Ecto neural progenitor cell (in vitro differentiated cells): ENCODE measurements around the gene JPH4.
"Not testable (repeated sequence)": the region's sequence is repeated elsewhere in the genome, so short reads cannot be mapped to it uniquely, and the experiment has no call there.

ENCODE experiments used
- DNase-seq: peaks from one replicate; pipeline ENCODE4 v3.0.0-alpha.2; 2018; ENCODE audit warnings: low spot score

Gene JPH4

DNA sequence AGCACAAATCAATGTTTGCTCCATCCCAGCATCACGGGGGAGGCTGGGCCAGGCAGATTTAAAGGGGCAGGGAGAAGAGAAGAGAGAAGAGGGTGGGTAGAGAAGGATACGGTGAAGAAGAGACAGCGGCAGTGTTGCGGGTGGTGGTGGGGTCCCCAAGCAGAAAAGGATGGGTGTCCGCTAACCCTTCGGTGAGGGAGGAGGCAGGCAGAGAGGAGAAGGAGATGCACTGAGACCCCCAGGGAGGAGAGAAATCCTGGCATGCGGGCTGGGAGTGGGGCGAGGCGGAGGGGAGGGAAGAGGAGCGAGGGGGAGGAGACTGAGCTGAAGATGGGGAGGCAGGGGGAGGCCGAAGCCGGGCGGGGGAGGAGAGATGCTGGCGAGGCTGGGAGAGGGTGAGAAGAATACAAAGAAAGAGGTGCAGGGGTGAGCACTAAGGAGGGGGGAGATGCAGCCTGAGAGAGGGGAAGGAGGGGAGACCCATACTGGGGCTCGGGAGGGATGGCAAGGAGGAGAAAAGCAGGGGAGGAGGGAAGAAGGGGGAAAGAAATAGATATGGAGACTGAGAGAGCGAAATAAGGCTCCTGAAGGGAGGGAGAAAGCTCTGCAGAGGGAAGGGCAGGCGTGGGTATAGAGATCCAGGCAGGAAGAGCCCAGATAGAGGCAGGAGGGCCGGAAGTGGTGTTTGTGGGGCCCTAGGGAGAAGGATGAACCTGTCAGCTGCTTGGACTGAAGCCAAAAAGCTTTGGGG, at the start of gene JPH4:
TSS of gene JPH4 (minus strand) at position 231 of the 751 bp plus-strand sequence. CDS start 1,337 bp downstream, outside the sequence.
- peak; percentile 72 for DNase-seq

DNA sequence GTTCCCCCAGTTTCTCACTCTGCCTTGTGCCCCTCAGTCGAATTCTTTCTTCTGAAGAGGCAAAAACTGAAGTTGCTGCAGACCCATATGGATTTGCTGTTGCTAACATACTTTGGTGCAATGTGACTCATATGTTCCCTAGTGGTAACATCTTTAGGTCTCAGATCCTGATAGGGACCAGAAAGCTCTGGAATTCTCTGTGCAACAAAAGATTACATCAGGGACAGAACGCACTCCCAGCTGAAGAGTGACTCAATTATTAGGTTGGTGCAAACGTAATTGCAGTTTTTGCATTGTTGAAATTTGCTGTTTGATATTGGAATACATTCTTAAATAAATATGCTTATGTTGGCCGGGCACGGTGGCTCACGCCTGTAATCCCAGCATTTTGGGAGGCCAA, 49.4 kb upstream of the JPH4 start:
- DNase-seq: no peak

DNA sequence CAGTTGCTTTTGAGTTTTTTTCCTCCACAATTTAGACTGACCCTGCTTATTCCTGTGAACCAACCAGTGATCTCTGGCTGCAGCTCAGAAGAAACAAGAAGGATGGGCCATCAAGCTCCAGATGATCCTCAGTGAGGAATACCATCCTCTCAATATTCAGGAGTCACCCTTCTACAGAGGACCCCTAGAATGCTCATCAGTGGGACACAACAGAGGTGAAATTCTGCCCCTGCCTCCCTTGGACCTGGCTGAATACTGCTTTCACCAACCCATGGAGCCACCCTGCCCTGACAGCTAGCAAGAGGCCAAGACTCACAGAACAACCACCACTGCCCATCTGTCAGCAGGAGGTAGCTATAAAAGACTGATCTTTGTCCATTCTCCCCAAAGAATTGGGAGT, 48.4 kb upstream of the JPH4 start:
- DNase-seq: no peak

DNA sequence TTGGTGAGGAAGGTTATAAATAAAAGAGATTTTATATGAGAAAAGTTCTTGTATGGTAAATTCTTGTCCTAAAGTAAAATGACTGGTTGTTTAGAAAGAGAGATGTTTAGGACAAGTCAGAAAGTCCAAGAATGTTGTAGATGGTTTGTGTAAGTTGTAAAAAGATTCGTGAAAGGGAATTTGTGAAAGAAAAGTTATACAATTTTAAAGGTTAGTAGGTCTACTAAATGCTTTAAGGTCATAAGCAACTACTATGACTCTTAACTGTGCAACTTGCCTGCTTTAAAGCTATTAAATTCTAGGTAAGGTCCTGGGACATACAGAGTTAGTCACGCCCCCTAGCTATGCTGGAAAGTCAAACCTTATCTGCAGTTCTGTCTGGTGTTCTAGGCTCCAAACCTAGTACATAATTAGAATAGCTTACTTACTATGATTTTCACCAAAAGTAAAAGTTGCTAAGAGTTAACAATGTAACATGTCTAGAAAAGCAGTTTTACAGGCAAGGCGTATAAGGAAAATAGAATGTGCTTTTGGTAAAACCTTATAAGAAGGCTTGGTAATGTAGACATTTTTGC, 46.3 kb upstream of the JPH4 start:
- no peak for DNase-seq

DNA sequence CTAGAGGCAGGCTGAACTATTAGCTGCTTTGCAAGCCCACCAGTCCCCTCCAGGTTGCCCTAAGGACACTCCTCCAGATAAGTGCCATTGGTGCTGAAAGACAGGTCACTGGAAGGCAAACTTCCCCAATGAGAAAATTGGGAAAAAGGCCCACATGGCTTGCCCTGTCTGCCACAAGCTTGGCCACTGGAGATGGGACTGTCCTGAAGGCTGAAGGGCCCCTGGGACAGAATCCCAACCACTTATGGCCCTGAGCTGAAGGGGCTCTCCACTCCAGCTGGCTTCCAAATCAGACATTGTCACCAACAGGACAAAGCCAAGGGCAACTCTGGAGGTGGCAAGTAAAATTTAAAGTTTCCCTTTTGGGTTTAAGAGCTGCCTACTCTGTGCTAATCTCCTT, 45.4 kb upstream of the JPH4 start:
- no peak for DNase-seq

DNA sequence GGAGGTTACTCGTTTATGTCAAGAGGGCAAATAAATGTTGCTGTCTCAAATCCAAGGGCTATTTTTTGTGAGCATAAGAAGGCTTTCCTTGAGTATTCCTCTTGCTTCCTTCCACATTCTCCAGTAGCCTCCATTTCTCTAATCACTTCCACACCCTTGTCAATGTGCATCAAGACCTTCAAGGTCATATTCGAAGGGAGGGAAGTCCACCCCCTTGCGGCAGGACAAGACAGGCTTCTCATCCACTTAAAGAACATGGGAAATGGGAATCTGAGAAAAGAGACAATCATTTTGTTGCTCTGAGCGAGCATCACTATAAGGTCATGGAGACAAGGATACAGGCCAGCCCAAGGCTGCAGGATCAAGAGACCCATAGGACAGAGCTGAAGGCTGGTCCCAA, 44.4 kb upstream of the JPH4 start:
- peak; percentile 20 for DNase-seq

DNA sequence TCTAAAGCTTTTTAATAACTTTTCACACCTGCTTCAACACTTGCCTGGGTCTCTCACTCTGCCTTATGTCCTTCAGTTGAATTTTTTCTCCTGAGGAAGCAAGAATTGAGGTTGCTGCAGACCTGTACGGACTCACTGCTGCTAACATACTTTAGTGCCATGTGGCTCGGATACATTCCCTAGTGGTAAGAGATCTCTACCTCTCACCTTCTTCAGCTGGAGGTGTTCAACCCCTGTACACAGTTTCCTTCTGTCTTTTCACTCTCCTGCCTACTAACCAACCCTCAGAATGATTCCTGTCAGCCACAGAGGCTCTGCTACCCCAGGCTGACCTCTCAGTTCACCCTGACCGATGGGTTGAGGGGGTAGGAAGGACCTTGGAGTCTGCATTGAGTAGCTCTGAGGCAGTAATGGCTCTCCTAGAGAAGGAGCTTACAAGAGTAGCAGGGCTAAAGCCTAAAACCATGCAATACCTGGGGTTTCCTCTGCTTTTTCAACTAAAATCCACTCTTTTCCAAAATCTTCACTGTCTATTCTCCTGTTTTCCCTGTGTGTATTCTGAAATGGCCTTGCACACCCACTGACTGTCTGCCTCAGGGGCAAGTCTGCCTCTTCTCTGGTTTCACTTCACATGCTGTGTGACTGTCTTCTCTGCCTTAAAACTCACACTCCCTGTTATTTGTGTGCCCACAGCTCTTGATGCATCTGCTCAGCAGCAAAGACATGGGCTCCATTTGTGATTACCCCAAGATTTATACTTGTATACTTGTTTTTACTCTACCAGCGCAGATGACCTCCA, 43.5 kb upstream of the JPH4 start:
- DNase-seq: no peak

DNA sequence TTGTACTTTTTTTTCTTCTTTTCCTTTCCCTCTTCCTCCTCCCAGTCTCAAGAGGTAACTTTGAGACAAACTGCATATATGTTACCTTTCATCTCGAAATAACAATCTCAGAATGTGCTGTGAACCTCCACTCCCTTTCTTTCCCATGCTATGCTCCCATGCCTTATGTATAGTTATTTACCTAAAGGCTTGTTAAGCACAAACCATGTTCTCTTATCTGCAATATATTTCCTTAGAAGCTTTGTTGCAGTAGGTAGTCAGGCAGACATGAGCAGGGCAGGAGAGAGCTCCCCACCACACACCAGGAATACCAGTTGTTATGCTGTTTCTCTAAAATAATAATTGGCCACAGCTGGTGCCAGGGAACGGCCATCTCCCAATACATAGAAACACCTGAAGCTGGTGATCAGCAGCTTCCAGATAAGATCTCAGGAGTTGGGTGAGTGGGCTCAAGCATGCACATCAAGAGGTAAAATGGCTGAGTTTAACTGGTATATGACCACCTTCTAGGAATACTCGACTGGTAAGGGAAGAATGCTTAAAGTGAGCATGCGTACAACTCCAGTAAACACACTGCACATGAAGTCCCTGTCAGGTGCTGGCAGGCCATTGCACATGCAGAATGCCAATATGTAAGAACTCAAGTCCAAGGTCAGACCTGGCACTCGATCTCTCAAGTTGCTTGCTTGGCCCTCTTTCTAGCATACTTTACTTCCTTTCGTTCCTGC, 42.8 kb upstream of the JPH4 start:
- no peak for DNase-seq

DNA sequence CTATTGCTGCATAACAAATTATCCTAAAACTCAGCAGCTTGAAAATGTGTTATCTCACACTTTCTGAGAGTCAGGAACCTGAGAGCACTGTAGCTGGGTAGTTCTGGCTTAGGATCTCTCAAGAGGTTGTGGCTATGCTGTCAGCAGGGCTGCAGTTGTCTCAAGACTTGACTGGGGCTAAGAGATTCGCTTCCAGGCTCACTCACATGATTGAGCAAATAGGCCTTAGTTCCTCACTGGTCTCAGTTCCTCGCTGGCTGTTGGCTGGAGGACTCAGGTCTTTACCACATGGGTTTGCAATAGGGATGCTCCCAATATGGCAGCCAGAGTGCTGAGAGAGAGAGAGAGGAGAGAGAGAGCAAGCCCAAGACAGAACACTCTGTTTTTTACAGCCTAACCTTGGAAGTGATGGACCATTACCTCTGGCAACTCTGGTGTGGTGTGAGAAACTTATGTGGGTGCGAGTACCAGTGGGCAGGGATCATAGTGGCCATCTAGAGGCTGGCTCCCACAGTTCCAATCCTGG, 41.6 kb upstream of the JPH4 start:
- no peak for DNase-seq

DNA sequence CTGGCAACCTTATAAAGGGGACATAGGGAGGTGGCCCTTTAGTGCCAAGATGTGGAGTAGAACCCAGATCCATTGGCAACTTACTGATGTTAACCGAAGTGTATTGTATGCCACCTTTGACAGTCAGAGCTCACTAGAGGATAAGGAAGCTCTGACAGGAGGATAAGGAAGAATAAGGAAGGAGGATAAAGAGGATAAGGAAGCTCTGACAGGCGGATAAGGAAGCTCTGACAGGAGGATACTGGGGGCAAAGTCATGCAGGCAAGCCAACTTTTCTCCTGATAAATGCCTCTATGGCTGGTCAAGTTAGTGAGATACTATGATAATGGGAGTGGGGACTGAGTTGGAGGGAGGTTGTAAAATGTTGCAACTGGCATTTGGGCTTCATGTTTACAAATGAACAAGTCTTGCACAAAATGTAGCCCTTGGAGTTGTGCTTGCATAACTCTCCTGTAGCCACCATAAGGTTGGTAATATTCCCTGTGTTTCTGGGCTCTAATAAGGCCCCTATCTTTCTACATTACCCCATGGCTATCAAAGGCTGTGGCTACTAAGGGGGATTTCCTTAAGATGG, 39.9 kb upstream of the JPH4 start:
- no peak for DNase-seq

DNA sequence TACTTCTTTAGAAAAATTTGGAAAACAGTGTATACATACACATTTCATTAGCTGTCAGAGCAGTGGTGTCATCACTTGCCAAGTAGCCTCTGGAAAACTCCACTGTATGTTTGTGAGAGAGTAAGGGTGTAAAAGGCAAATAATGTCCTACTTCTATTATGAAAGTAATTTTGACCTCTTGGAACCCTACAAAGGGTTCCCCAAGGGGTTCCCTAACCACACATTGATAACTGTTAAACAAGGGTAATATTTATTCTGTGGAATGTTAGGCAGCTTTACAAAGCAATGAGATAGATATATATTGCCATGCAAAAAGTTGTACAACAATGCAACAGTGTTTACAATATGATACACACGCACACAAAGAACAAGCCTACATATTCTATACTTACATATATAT, 38.9 kb upstream of the JPH4 start:
- no peak for DNase-seq

DNA sequence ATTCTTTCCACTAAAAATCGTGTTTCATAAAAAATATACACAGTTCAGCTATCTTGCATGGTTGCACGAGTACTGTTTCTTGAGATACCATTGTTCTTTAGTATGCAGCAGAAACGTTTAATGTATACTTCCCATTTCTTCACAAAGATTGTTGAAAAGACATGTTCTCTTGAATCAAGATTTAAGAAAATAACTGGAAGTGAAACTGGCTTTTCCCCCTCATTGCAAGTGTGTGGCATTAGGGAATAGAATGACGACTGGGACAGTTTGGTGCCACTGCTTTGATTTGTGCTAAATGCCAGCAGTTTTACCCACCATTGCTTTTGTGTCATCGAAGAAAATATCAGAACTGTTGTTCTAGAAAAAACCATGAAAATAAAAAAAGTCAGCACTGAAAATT, 37.3 kb upstream of the JPH4 start:
- DNase-seq: no peak

DNA sequence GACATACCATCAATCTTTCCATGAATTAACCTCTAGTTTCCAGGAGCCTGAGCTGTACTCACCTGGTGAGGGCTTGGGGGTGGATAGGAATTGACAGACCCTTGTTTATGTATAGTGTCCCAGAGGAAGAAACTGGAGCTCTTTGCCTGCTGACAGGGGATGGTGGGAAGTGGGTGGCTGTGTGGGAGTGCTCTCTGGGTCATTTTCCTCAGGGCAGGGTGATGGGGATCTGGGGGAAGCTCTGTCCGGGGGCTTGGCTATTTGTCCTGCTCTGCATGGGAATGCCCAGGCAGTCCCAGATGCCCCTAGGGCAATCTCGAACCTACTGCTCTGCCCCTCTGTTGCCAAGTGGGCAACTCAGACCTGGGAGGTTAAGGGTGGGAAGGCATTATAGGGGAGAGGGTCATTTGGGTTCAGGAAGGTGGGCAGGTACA, 35.8 kb upstream of the JPH4 start:
- no peak for DNase-seq

DNA sequence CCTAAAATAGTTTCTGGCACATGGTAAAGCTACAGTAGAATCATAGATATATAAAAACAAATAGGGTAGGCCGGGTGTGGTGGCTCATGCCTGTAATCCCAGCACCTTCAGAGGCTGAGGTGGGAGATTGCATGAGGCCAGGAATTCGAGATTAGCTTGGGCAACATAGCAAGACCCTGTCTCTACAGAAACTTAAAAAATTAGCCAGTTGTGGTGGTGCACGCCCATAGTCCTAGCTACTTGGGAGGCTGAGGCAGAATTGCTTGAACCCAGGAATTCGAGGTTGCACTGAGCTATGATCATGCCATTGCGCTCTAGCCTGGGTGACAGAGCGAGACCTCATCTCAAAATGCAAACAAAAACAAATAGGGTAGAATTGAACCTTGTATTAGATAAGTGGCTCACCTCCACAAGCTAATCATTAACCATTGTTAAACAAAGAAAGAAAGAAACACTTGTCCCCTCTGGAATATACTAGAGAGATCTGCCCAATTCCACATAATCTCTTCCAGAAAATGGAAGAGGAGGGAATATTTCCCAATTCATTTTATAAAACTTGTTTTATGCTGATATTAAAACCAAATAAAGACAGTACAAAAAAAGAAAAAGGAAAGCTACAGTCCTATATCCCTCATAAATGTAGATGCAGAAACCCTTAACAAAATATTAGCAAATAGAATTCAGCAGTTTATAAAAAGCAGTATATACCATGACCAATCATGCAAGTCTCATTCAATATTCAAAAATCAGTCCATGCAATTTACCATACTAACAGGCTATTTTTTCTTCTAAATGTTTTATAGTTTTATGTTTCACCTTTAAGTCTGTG, 34.9 kb upstream of the JPH4 start:
- no peak for DNase-seq

DNA sequence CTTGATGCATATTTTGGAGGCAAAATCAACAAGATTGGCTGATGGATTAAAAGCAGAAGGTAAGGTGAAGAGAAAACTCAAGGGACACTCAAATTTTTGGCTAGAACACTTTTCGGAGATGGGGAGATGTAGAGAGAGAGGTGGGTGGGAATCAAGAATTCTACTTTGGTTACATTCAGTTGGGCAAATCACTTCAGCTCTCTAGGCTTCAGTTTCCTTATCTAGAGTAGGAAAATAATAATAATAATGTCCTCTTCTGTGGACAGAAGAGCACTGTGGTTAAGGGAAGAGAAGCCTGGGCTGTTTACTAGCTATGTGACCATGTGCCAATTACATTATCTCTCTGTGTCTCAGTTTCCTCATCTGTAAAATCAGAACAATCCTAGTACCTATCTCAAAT, 34.2 kb upstream of the JPH4 start:
- DNase-seq: no peak

DNA sequence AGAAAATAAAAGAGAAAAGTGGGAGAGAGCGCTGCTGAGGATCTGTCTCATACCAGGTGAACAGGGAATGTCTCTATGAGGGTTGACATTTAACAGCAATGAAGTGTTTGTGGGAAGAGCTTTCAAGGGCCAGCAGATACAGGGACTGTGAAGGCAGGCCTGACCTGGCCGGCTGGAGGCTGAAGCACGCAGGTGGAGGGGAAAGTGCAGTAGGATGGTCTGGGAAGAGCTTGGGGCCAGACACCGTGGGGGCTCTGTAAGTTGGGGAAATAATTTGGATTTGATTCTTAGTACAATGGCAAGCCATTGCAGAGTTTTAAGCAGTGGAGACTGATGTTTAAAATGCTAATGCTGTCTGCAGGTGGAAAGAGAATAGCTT, 33.8 kb upstream of the JPH4 start:
- no peak for DNase-seq

DNA sequence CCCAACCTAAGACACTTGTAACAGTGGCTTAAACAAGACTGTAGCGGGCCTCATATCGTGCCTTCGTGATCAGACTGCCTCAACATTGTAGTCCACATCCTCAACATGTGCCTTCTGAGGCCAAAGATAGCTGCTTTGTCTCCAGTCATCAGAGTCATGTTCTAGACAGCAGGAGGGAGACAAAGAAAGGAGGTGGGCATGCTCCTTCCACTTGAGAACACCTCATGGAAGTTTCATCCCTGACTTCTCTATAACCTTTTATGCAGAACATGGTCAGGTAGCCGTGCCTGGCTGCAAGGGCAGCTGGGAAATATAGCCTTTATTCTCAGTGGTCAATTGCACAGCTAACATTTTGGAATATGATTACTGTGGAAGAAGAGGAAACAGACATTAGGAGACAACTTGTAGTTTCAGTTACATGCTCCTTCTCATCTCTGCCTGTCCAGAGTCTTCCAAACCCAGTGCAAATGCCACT, 32.3 kb upstream of the JPH4 start:
- DNase-seq: no peak

DNA sequence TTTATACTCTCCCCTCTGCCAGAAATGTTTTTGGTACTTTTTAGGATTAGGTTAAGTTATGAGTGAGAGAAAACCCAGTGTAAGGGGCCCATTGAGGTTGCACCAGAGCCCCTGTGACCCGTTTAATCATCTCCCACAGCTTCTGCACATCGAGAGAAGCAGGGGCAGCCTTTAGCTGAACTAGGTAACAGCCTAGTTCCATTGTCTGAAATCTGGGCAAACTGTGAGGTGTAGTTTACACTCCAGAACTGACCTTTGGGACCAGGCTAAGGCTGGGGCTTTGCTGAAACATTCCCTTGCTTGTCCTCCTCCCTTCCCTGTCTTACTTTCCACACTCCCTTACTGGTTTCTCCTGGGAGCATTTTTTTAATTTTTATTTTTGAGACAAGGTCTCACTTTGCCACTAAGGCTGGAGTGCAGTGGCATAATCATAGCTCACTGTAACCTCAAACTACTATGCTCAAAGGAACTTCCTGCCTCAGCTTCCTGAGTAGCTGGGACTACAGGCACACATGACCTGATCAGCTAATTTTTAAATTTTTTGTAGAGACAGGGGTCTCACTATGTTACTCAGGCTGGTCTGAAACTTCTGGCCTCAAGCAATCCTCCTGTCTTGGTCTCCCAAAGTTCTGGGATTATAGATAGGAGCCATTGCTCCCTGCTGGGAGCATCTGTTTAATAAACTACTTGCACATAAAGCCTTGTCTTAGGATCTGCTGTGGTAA, 31.7 kb upstream of the JPH4 start:
- DNase-seq: no peak

DNA sequence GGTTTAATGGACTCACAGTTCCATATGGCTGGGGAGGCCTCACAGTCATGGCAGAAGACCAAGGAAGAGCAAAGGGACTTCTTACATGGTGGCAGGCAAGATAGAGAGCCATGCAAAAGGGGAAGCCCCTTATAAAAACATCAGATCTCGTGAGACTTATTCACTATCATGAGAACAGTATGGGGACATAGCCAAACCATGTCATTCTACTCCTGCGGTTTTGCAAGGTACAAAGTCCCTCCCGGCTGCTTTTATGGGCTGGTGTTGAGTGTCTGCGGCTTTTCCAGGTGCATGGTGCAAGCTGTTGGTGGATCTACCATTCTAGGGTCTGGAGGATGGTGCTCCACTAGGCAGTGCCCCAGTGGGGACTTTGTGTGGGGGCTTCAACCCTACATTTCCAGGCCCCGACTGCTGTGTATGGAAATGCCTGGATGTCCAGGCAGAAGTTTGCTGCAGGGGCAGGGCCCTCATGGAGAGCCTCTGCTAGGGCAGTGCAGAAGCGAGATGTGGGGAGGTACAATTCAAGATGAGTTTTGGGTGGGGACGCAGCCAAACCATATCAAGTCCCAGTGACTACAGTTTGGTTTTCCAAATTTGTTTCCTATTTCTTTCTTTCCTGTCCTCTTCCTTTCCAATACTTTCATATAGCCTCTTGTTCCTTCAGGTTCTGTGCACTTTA, 31.0 kb upstream of the JPH4 start:
- DNase-seq: not testable (repeated sequence)

DNA sequence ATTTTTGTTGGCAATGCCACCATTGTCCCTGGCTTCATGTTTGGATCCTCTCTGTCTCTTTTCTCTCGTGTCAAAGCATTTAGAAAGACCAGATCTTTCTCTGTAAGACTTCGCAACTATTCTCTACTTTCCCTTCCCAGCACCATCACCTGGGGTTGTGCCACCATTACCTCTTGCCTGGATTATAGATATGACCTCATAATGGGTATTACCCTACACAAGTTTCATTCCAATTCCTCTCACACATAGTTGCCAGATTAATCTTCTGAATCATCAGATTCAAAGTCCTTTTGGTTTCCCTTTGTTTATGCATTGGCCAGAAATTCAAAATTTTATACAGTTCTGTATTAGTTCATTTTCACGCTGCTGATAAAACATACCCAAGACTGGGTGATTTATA, 30.4 kb upstream of the JPH4 start:
- DNase-seq: no peak
